Measurements from ENCODE around the gene AP5S1.

DNA sequence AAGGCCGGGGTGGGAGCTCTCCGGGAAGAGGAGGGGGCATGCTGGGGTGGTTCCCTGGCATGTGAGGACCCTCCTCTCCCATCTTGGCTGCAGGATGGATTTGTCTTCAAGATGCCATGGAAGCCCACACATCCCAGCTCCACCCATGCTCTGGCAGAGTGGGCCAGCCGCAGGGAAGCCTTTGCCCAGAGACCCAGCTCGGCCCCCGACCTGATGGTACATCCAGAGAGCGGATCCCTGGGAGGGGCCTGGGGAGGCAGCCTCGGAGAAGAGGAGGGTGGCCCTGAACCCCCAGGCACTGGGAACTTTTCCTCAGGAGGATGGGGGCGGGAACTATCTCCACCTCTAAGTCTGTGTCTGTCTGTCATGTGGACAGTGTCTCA, 19.5 kb upstream of the AP5S1 start:
- TF ChIP-seq POLR2AphosphoS5 (IDR thresholded peaks at IDR 0.05; ENCODE audit: low read depth, low read length) (no peak), POLR2A (IDR thresholded peaks at IDR 0.05; ENCODE audit: low read depth, low read length) (no peak)
